Cardiac fibroblast (primary cell): ENCODE measurements around the gene PAGE2.
"Not testable (repeated sequence)": the region's sequence is repeated elsewhere in the genome, so short reads cannot be mapped to it uniquely, and the experiment has no call there.

Experiments used
- DNase-seq, 2 donors: peaks; one replicate each; pipeline versions ENCODE4 v3.0.0 to v3.0.0-alpha.2; 2010; ENCODE audit warnings: low read depth in 2 of 2
- H3K4me3 ChIP-seq, 2 donors: replicated peaks in 1 of 2; 1 replicate in 1 of 2; 2 replicates in 1 of 2; pipeline ENCODE4 v1.5.1; 2011; ENCODE audit warnings: low read depth in 2 of 2, low read length in 2 of 2, mild to moderate bottlenecking in 2 of 2, moderate library complexity in 1 of 2
- CTCF ChIP-seq: IDR thresholded peaks from one replicate; pipeline ENCODE4 v1.5.1; 2011; ENCODE audit warnings: low read depth, mild to moderate bottlenecking, low read length, inconsistent platforms

PAGE2 gene

DNA sequence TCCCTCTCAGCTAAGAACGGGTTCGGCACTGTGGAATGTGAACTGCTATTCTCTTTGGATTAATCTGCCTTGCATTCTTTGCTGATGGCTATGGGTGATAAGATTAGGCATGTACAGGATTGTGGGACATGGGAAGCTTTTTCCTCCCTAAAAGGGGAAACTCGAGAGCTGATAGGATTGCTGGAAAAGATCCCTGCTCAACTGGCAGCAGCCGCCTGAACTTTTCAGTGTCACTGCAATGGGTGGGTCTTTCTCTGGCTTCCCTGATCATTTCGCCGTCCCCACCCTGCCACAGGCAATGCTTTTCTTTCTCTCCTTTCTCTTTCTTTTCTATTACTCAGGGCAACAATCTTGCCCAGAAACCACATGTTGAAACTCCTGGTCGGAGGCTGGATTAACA, 20.5 kb downstream of the PAGE2 start:
- TF ChIP-seq CTCF: no peak
- no peak for DNase-seq
- H3K4me3 ChIP-seq: no peak overlapping the region

DNA sequence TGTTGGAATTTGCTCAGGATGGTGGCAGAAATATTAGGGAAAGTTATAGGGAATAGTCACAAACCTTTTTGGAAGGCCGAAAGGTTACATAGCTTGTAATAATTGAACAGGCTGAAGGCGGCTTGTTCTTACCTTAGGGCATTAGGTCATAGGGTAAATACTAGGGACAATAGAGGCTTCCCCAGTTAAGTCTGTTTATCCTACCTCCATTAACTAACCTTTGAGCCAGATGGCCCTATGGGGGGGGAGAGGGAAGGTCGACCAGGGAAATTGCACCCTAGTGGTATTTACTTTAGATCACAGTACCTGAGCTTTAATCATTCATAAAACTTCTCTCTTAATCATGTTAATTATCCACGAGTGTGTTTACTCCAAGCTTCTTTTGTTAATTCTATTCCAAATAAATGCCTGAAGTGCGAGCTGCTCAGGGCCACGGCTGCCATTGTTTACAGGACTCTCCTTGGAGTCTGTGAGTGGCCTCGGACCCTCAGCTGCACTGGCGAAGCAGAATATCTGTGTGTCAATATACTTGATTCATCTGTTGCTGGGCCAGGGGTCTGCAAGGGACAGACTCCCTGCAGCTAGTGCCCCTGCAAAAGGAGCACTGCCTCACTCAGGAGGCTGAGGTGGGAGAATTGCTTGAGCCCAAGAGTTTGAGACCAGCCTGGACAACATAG, 22.9 kb downstream of the PAGE2 start:
- DNase-seq: no peak
- H3K4me3 ChIP-seq: no peak overlapping the region
- no peak for TF ChIP-seq CTCF

GRCh38 chrX:55116589-55116988, 27.8 kb downstream of the PAGE2 start:
- not testable (repeated sequence) for DNase-seq

DNA sequence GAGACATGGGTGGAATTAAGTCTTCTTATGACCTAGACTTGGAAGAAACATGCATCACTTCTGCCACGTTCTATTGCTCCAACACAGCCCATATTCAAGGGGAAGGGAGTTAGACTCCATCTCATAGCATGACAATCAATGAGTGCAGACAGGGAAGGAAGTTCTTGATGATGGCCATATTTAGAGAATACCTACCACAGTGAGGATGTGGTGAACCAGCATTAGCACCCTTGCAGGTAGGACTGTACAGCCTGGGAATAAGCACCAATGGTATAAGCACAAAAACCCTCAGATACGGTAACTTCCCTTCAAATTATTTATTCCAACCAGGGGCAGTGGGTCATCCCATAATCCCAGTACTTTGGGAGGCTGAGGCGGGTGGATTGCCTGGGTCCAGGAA, 29.8 kb downstream of the PAGE2 start:
- TF ChIP-seq CTCF: no peak
- no peak overlapping the region for H3K4me3 ChIP-seq
- DNase-seq: no peak

More at GRCh38 chrX:55116589-55116988, 27.8 kb downstream of the PAGE2 start:
- H3K4me3 ChIP-seq: not testable (repeated sequence)

- no peak for TF ChIP-seq CTCF
Measured at GRCh38 chrX:55119271-55119670, 30.5 kb downstream of the PAGE2 start.

DNA sequence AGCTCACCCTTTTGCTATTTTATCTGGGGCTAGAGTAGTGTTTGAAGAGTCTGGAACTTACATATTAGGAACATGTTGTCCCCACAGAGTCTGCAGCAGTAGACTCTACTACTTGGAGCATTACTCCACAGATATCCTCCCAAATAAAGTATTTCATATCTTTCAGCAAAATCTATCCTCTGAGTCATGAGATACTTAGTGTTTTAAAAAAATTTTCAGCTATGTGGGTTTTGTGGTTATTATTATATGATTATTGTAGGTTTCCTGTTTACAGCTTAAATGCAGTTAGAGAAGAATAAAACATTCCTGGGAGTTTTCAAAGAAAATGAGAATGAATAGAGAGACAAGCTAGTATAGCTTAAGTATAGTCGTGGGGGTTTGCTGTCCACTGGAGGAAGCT, 30.9 kb downstream of the PAGE2 start:
- DNase-seq: peak; percentile 2 to 21
- no peak overlapping the region for H3K4me3 ChIP-seq
- TF ChIP-seq CTCF: no peak

More at GRCh38 chrX:55119271-55119670, 30.5 kb downstream of the PAGE2 start:
- no peak for DNase-seq
- no peak overlapping the region for H3K4me3 ChIP-seq

GRCh38 chrX:55120761-55121358, 32.0 kb downstream of the PAGE2 start:
- DNase-seq: peak; percentile 5 to 19
- no peak for TF ChIP-seq CTCF
- H3K4me3 ChIP-seq: no peak overlapping the region
